ENCODE data around the gene SEMA6A. TPM values are rescaled to one million over a fixed set of nuclear protein-coding genes. Genes with fewer than 3 reads are reported as not detected.

SEMA6A gene
- polyA plus RNA-seq, 3 donors from 2014 or later: 0.19 to 0.80 TPM; not detected in 1

- Mint-ChIP-seq H3K9me3 (no peaks in the 10 kb centered on the region), H3K4me1 (no peaks in the 10 kb centered on the region), H3K27ac (no peak overlapping the region), H3K36me3 (peaks cover 23 to 43% (median 33%) of the 10 kb centered on the region in 3 donors), H3K27me3 (ENCODE audit: low read depth in 3 of 3) (no peaks in the 10 kb centered on the region), H3K4me3 (no peak overlapping the region)
- no peak for DNase-seq
Observed at GRCh38 chr5:116424258-116424615, 150.4 kb downstream of the SEMA6A start.

DNA sequence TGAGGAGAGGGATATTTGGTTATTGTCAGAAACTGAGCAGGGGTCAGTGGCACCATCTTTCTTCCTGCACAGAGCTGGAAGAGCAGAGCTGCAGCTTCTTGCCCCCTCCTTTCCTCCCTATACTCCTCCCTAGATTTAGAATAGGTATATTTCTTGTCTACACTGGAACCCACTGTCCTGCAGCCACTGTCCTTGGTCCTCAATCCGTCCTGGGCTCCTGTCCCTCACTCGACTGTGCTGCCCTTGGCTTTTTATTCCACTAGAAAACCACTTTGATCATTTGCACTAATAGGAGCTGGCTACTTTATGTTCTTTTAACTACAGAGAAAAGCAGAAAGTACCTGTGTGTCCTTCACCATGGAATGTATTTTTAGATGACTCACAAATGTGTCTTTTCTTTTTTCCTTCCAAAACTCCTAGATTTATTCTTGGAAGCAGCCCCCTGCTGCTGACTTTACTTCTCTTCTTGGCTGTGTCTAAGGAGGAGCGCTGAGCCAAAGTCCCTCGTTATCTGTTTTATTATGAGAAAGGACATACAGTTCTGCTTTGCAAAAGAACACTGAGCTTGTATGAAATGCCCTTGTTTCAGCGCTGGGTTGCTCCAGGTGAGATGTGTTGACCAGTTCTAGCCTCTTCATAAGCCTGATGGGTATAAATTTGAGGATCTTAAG is 150.9 kb downstream of the SEMA6A start:
- Mint-ChIP-seq H3K9me3 (no peaks in the 10 kb centered on the region), H3K4me3 (no peak overlapping the region), H3K4me1 (no peaks in the 10 kb centered on the region), H3K27ac (no peak overlapping the region), H3K27me3 (ENCODE audit: low read depth in 3 of 3) (no peaks in the 10 kb centered on the region), H3K36me3 (peaks cover 23 to 43% (median 38%) of the 10 kb centered on the region in 3 donors)
- DNase-seq: no peak

GRCh38 chr5:116423141-116423540 is 151.5 kb downstream of the SEMA6A start:
- Mint-ChIP-seq H3K9me3 (no peaks in the 10 kb centered on the region), H3K36me3 (peaks cover 23 to 43% (median 38%) of the 10 kb centered on the region in 3 donors), H3K4me3 (no peak overlapping the region), H3K27me3 (ENCODE audit: low read depth in 3 of 3) (no peaks in the 10 kb centered on the region), H3K4me1 (no peaks in the 10 kb centered on the region), H3K27ac (no peak overlapping the region)
- DNase-seq: no peak

DNA sequence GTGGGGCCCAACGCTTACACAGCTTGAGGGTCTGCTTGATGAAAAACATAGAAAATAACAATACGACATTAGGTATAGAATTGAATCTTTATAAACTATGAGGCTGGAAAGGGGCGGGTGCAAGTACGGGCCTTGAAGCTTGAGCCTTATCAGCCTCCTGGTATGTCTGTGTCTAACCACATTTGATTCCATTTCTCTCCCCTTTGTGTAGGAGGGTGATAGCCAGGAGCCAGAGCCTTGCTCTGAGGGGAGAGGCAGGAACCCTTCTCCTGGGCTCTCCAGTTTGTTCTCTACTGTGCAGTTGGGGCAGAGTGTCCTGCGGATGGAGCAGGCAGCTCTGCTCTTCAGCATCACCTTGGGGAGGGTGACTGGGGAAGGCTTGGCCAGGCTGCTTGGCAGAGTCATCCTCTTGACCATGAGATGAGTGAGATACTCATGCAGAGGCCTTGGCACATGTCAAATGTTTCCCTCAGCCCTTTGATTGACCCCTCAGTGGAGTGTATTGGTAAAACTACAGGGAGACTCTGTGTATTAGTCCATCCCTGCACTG is 153.5 kb downstream of the SEMA6A start:
- Mint-ChIP-seq H3K27me3 (ENCODE audit: low read depth in 3 of 3) (no peaks in the 10 kb centered on the region), H3K9me3 (no peaks in the 10 kb centered on the region), H3K27ac (no peak overlapping the region), H3K36me3 (peaks cover 23 to 51% (median 50%) of the 10 kb centered on the region in 3 donors), H3K4me3 (no peak overlapping the region), H3K4me1 (no peaks in the 10 kb centered on the region)
- DNase-seq: no peak

DNA sequence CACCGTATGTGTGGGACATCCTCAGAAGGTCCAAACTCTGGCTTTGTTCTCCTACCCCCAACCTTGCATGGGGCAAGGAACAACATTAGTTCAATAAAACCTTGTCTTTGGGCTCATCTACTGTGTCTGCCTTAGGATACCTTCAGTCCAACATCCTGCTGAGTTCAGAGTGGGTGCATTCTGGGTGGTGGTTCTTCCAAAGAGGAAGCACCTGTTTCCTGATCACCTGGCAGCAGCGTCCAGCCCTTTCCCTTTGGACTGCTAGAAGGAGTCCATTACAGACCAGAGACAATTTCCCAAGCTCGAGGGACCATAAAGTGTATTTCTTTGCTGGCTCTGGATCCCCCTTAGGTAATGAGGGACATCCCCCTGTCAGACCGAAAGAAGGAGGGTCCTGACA is 154.1 kb downstream of the SEMA6A start:
- H3K27me3 Mint-ChIP-seq (ENCODE audit: low read depth in 3 of 3): no peaks in the 10 kb centered on the region
- no peak overlapping the region for H3K4me3 Mint-ChIP-seq
- H3K4me1 Mint-ChIP-seq: no peaks in the 10 kb centered on the region
- H3K9me3 Mint-ChIP-seq: no peaks in the 10 kb centered on the region
- H3K36me3 Mint-ChIP-seq: peaks cover 23 to 51% (median 50%) of the 10 kb centered on the region in 3 donors
- DNase-seq: no peak
- no peak overlapping the region for H3K27ac Mint-ChIP-seq

DNA sequence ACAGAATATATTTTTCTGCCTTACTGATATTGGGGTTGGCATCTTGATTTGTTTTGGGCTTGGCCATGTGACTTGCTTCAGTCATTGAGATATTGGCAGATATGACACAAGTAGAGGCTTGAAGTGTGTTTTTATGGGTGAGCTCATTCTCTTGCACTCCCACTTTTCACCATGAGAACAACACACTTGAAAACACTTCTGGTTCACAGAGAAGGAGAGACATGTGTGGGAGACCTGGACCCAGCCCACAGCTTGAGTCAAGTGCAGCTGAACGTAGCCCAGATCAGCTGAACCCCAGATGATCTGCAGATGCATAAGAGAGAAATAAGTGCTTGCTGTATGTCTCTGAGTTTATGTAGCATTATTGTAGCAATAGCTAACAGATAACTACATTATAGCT is 155.4 kb downstream of the SEMA6A start:
- Mint-ChIP-seq H3K27me3 (ENCODE audit: low read depth in 3 of 3) (no peaks in the 10 kb centered on the region), H3K27ac (no peak overlapping the region), H3K4me3 (no peak overlapping the region), H3K4me1 (no peaks in the 10 kb centered on the region), H3K9me3 (no peaks in the 10 kb centered on the region), H3K36me3 (peaks cover 16 to 47% (median 46%) of the 10 kb centered on the region in 3 donors)
- DNase-seq: no peak

DNA sequence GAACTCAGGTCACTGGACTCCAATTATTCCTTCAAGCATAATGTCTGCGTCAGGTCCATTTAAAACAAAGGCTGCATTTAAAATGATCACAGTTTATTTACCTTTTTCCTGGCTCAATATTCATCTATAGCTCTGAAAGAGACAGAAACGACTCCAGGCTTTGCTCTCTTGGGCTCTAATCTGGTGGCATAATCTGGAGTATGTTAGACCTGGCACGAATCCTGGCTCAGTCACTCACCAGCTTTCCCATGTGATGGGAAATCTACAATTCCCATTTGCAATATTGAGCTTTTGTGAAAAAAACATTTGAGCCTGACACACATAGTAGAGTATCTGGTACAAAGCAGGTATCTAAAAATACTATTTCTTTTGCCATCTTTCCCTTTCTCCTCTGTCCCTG is 155.8 kb downstream of the SEMA6A start:
- no peak overlapping the region for H3K27ac Mint-ChIP-seq
- no peaks in the 10 kb centered on the region for H3K9me3 Mint-ChIP-seq
- peaks cover 12 to 43% (median 42%) of the 10 kb centered on the region in 3 donors for H3K36me3 Mint-ChIP-seq
- H3K4me3 Mint-ChIP-seq: no peak overlapping the region
- H3K27me3 Mint-ChIP-seq (ENCODE audit: low read depth in 3 of 3): no peaks in the 10 kb centered on the region
- DNase-seq: no peak
- H3K4me1 Mint-ChIP-seq: no peaks in the 10 kb centered on the region

DNA sequence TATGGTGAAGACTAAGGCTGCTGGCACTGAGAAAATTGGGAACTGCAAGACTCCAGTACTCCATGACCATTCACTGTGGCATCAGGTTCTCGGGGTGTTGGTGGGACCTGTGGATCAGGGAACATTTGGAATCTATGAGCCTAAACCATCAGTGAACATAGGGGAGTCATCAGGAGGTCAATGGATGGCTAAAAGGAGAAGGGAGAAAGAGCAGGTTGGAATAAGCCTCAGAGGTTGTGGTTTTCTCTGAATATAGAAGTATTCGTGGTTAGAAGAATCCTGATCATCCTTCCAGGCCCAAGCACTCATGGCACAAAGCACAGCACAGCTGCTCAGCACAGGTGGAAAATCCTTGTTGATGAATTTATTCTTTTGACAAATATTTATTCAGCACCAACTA is 156.6 kb downstream of the SEMA6A start:
- Mint-ChIP-seq H3K27me3 (ENCODE audit: low read depth in 3 of 3) (no peaks in the 10 kb centered on the region), H3K27ac (no peak overlapping the region), H3K4me3 (no peak overlapping the region), H3K36me3 (peaks cover 11 to 46% (median 37%) of the 10 kb centered on the region in 3 donors), H3K4me1 (no peaks in the 10 kb centered on the region), H3K9me3 (no peaks in the 10 kb centered on the region)
- DNase-seq: no peak

DNA sequence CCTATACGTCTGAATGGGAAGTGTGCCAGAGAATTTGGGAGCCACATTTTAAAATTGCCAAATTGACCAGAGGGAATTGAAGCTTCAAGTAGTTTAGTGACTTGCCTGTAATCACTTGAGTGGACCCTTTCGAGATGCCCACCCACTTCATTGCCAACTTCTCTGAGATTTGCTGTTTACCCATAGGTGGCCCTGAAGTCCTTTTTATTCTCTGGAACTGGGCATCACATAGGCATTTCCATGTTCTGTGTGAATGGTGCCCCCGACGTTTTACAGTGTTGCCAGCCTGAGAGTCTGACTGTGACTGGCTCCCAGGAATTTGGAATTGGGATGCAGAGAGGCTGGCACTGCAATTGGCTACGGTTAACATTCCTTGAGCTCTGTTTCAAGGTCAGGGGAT is 158.6 kb downstream of the SEMA6A start:
- Mint-ChIP-seq H3K4me1 (no peaks in the 10 kb centered on the region), H3K27ac (no peak overlapping the region), H3K4me3 (no peak overlapping the region), H3K9me3 (no peaks in the 10 kb centered on the region), H3K36me3 (peaks cover 1 to 37% (median 19%) of the 10 kb centered on the region in 3 donors), H3K27me3 (ENCODE audit: low read depth in 3 of 3) (no peaks in the 10 kb centered on the region)
- no peak for DNase-seq

GRCh38 chr5:116415182-116415581 is 159.4 kb downstream of the SEMA6A start:
- Mint-ChIP-seq H3K9me3 (no peaks in the 10 kb centered on the region), H3K36me3 (peaks cover 0 to 35% (median 13%) of the 10 kb centered on the region in 3 donors), H3K27ac (no peak overlapping the region), H3K27me3 (ENCODE audit: low read depth in 3 of 3) (no peaks in the 10 kb centered on the region), H3K4me3 (no peak overlapping the region), H3K4me1 (no peaks in the 10 kb centered on the region)
- DNase-seq: no peak

DNA sequence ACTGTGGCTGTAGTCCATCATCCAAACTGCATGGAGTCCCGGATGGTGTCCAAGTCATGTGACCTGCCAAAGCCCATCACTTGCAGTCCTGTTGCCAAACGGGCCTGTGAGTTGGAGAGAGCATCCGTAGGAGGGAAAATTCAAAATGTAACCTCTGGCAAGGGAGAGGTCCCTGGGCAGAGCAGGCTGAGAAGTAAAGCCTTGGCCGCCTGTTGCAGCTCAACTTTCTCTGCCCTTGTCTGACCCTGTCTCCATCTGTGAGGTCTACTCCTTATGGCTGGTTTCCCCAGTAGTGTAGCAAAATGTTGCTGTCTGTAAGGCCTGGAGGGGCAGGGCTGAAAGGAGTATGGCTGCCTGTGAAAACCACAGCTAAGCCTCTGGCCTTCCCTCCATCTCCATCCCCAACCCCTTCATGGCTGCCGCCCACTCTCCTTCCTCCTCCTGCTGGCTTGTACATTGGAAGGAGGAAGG is 163.5 kb downstream of the SEMA6A start:
- Mint-ChIP-seq H3K27me3 (ENCODE audit: low read depth in 3 of 3) (peaks cover 0 to 2% (median 0%) of the 10 kb centered on the region in 3 donors), H3K4me3 (no peak overlapping the region), H3K9me3 (no peaks in the 10 kb centered on the region), H3K4me1 (no peaks in the 10 kb centered on the region), H3K27ac (no peak overlapping the region), H3K36me3 (peaks cover 7 to 17% (median 14%) of the 10 kb centered on the region in 3 donors)
- no peak for DNase-seq

- no peak overlapping the region for H3K4me3 Mint-ChIP-seq
- H3K36me3 Mint-ChIP-seq: peaks cover 8 to 16% (median 16%) of the 10 kb centered on the region in 3 donors
- H3K27me3 Mint-ChIP-seq (ENCODE audit: low read depth in 3 of 3): peaks cover 0 to 2% (median 0%) of the 10 kb centered on the region in 3 donors
- DNase-seq: no peak
- H3K4me1 Mint-ChIP-seq: no peaks in the 10 kb centered on the region
- no peaks in the 10 kb centered on the region for H3K9me3 Mint-ChIP-seq
- H3K27ac Mint-ChIP-seq: no peak overlapping the region
Observed at GRCh38 chr5:116410336-116410890, 164.2 kb downstream of the SEMA6A start.

DNA sequence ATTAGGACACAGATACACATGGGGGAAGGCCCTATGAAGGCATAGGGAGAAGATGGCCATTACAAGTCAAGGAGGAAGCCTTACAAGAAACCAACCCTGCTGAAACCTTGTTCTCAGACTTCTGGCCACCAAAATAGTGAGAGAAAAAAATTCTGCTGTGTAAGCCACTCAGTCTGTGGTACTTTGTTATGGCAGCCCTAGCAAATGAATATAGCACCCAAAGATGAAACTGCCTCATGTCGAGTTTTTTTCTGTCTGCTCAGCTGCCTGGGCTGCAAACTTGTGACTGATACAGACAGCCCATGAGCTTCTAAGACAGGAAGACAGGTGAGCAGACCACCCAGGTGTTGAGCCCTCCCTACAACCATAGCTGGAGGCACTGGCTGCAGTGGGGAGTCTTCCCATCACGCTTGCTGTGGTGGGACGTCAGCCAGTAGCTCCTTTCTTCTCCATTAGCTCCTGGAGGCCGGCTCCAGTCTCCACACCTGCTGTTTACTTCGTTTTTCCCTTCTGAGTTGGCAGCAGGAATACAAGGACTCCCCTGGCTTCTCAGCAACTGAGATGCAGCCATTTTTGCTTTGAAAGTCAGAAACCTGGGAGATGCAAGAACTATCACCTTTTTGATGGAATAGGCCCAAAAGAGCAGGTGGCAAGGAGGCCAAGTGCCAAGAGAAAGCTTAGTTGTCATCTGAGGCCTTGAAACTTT is 164.9 kb downstream of the SEMA6A start:
- no peak for DNase-seq
- Mint-ChIP-seq H3K9me3 (no peaks in the 10 kb centered on the region), H3K27me3 (ENCODE audit: low read depth in 3 of 3) (peaks cover 0 to 2% (median 0%) of the 10 kb centered on the region in 3 donors), H3K27ac (no peak overlapping the region), H3K4me1 (no peaks in the 10 kb centered on the region), H3K36me3 (peaks cover 8 to 13% (median 10%) of the 10 kb centered on the region in 3 donors), H3K4me3 (no peak overlapping the region)
